ENCODE measurements around the gene RYR2.

Gene RYR2

GRCh38 chr1:237197470-237198425, 155.8 kb downstream of the RYR2 start:
- DNase-seq (ENCODE audit: low read depth, low spot score): no peak

- DNase-seq (ENCODE audit: low read depth, low spot score): no peak
Observed at GRCh38 chr1:237199026-237199425, 157.0 kb downstream of the RYR2 start.

- DNase-seq (ENCODE audit: low read depth, low spot score): no peak
Observed at GRCh38 chr1:237201155-237201554, 159.2 kb downstream of the RYR2 start.

- no peak for DNase-seq (ENCODE audit: low read depth, low spot score)
Observed at GRCh38 chr1:237204841-237205240, 162.9 kb downstream of the RYR2 start.

GRCh38 chr1:237205400-237206064, 163.5 kb downstream of the RYR2 start:
- no peak for DNase-seq (ENCODE audit: low read depth, low spot score)

- DNase-seq (ENCODE audit: low read depth, low spot score): no peak
Observed at GRCh38 chr1:237206065-237206414, 164.1 kb downstream of the RYR2 start.

GRCh38 chr1:237211031-237211430, 169.0 kb downstream of the RYR2 start:
- DNase-seq (ENCODE audit: low read depth, low spot score): no peak

- no peak for DNase-seq (ENCODE audit: low read depth, low spot score)
Observed at GRCh38 chr1:237211540-237211939, 169.6 kb downstream of the RYR2 start.

GRCh38 chr1:237219751-237220642, 178.0 kb downstream of the RYR2 start:
- DNase-seq (ENCODE audit: low read depth, low spot score): no peak

GRCh38 chr1:237223419-237223818, 181.4 kb downstream of the RYR2 start:
- DNase-seq (ENCODE audit: low read depth, low spot score): no peak

GRCh38 chr1:237226177-237226944, 184.4 kb downstream of the RYR2 start:
- DNase-seq (ENCODE audit: low read depth, low spot score): no peak

GRCh38 chr1:237227476-237227875, 185.5 kb downstream of the RYR2 start:
- no peak for DNase-seq (ENCODE audit: low read depth, low spot score)

- DNase-seq (ENCODE audit: low read depth, low spot score): no peak
Observed at GRCh38 chr1:237228421-237228820, 186.4 kb downstream of the RYR2 start.

GRCh38 chr1:237229333-237229732, 187.3 kb downstream of the RYR2 start:
- no peak for DNase-seq (ENCODE audit: low read depth, low spot score)

GRCh38 chr1:237232501-237232900, 190.5 kb downstream of the RYR2 start:
- DNase-seq (ENCODE audit: low read depth, low spot score): no peak

- DNase-seq (ENCODE audit: low read depth, low spot score): no peak
Observed at GRCh38 chr1:237235091-237235490, 193.1 kb downstream of the RYR2 start.

- no peak for DNase-seq (ENCODE audit: low read depth, low spot score)
Observed at GRCh38 chr1:237237721-237238120, 195.7 kb downstream of the RYR2 start.

- DNase-seq (ENCODE audit: low read depth, low spot score): no peak
Observed at GRCh38 chr1:237239248-237239647, 197.3 kb downstream of the RYR2 start.

- no peak for DNase-seq (ENCODE audit: low read depth, low spot score)
Observed at GRCh38 chr1:237241038-237241437, 199.1 kb downstream of the RYR2 start.

- no peak for DNase-seq (ENCODE audit: low read depth, low spot score)
Observed at GRCh38 chr1:237244778-237245177, 202.8 kb downstream of the RYR2 start.

- DNase-seq (ENCODE audit: low read depth, low spot score): no peak
Observed at GRCh38 chr1:237247442-237247841, 205.5 kb downstream of the RYR2 start.
